Measurements from ENCODE around the gene CASR.

Gene CASR

GRCh38 chr3:122217901-122218300 lies 34.4 kb downstream of the CASR start:
- DNase-seq = no peak

- DNase-seq = no peak
These were observed 35.9 kb downstream of the CASR start for GRCh38 chr3:122219242-122219872.

DNA sequence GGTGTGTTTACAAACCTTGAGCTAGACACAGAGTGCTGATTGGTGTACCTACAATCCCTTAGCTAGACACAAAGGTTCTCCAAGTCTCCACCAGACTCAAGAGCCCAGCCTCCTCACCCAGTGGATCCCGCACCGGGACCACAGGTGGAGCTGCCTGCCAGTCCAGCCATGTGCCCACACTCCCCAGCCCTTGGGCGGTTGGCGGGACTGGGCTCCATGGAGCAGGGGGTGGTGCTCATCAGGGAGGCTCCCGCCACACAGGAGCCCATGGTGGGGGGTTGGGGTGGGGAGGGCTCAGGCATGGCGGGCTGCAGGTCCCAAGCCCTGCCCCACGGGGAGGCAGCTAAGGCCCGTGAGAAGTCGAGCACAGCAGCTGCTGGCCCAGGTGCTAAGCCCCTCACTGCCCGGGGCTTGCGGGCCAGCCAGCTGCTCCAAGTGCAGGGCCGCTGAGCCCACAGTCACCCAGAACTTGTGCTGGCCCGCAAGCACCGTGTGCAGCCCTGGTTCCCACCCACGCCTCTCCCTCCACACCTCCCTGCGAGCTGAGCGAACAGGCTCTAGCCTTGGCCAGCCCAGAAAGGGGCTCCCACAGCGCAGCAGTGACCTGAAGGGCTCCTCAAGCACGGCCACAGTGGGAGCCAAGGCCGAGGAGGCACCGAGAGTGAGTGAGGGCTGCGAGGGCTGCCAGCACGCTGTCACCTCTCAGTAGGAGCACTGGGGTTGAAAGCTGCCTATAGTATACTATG lies 43.7 kb downstream of the CASR start:
- no peak for DNase-seq

GRCh38 chr3:122230174-122230573 lies 46.7 kb downstream of the CASR start:
- DNase-seq = no peak

DNA sequence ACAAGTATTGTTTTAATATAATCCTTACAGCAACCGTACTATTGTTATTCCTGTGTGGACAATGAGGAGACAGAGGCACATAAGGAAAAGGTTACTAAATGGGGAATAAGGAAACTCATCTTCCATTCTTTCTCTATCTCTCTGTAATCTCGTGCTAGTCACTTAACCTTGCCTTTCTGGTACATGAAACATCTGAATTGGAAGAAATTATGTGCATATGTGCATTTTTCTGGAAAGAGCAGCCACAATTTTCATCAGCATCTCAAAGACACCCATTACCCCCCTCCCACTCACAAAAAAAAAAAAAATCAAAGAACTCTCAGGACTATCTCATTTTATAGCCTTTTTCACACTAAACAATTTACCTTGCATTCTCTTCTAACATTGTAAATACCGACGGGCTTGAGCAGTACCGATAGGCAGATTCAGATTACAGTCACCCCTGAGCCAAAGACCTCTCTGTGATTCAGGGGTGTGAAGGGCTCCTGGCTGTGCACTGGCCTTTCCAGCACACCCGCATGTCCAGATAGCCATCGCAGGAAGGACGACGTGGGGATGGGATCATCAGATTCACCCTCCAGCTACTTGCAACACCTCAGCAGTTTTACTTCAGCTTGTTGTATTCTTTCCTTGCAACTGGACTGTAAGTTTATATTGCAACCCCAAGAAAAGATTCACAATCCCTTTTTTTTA lies 48.1 kb downstream of the CASR start:
- no peak for DNase-seq

DNA sequence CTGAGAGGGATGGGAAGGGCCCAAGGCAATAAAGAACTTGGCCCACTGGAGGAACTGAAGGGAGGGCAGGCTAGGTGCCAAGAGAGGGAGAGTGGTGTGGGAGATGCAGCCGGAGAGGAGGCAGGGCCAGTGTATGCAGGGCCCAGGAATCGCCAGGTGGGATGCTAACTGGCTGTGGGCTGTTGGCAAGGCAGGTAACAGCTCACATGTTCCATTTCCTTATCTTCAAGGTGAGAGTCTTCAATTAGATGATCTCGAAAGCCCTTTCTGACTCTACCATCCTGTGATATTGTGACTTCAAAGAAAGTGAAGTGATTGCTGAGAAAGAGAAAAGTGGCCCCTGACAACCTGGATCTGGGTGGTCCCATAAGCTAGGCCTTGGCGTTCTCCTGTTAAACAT lies 49.0 kb downstream of the CASR start:
- DNase-seq = no peak

GRCh38 chr3:122233101-122233952 lies 49.9 kb downstream of the CASR start:
- no peak for DNase-seq

DNA sequence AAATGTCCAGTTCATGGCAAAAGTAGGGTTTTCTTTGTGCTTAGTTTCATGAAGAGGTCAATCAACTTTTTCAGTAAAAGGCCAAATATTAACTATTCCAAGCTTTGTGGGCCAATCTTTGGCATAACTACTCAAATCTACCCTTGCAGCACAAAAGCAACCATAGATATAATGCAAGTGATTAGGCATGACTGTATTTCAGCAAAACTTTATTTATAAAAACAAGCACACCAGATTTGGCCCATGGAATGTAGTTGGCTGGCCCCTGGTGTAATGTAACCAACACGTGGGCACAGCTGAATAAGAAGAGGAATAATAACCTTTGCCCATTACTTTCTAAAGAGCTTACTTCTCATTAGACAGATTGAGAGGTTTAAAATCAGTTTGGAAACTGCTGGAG lies 50.6 kb downstream of the CASR start:
- DNase-seq = no peak

- no peak for DNase-seq
These were observed 51.7 kb downstream of the CASR start for GRCh38 chr3:122235147-122235546.

- DNase-seq = no peak
These were observed 55.6 kb downstream of the CASR start for GRCh38 chr3:122239112-122239511.

- no peak for DNase-seq
These were observed 62.2 kb downstream of the CASR start for GRCh38 chr3:122245513-122246174.

DNA sequence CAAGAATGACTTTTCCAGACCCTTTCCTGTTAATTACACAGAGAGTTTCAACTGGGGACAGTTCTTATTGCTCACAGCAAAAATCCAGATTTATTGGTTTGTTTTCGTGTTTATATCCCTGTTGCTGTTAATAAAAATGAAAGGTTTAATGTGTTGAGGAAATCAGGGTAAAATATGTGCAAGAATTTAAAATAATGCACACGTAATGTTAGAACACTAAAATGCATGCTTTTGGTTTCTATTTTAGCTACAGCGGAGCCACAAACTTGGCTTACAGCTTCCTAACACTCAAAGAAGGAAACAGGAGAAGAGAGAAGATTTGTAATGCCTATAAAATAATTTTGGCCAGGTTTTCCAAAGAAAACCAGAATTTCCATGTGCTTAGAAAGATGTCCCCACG lies 62.7 kb downstream of the CASR start:
- no peak for DNase-seq

- DNase-seq = peak in 1 of 3 experiments; percentile 60
These were observed 63.8 kb downstream of the CASR start for GRCh38 chr3:122247087-122247824.

DNA sequence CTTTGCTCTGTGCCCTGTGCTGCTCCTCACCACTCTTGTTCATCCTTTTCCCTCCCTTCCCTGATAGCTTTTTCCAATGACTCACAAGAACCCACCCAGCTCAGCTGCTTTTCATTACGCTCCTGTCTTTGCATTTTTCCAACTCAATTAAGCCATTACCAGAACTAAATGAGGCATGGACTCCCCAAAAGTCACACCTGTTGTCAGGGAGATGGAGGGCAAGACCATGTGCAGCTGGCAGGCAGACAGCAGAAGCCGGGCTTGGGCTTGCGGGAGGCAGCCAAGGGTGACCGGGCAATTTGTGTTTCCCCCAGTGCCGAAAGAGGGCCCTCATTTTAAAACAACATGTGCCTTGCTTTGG lies 64.3 kb downstream of the CASR start:
- peak in 2 of 3 experiments; percentile 34 to 94 for DNase-seq

- no peak for DNase-seq
These were observed 68.0 kb downstream of the CASR start for GRCh38 chr3:122251428-122251827.

DNA sequence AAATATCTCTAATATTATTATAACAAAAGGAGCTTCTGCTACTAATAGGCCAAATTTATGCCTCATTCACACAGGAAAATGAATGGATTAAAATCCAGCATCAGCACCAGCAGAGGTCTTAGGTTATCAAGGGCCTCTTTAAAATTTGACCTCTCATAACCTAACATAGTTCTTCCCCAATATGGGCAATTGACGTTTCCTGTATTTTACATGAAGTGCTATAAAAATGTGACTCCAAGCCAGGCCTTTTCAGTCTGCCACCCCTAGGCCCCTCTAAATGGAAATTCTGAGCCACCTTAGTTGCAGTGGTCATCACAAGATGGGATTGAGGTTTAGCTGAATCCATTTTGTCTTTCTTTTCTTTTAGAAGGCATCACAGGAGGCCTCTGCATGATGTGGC lies 70.1 kb downstream of the CASR start:
- DNase-seq = no peak

GRCh38 chr3:122255757-122256439 lies 72.4 kb downstream of the CASR start:
- no peak for DNase-seq

DNA sequence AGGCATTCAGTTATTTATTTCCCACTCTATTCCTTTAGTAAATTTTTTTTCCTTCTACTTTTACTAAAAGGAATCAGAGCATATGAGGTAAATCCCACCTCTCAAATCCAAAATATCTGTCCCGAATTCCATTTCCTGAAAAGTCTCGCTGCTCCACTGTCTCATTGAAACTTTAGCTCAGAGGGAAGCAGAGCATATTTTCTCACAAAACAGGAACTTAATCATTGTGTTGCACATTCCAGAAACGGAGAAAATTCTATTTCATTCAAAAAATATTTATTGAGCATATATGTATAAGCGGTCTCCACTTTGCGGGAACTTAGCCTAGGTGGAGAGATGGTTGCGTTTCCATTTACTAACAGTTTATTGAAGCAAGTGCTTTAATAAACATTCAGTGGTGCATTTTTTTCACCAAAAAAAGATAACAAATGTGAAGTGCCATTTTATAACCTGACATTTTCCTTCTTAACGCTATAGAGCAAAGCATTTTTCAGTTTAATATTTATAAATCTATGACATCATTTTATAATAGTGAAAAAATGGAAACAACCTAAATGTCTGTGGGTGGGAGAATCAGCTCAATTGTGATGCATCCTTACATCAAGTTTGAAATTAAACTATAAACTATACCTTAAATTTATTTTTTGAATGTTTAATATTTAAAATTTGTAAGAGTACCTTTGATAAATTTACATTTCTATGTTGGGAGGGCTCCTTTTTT lies 74.3 kb downstream of the CASR start:
- DNase-seq = no peak

GRCh38 chr3:122258757-122259371 lies 75.4 kb downstream of the CASR start:
- DNase-seq = peak; percentile 62 to 82 (median 80)

GRCh38 chr3:122260206-122260605 lies 76.7 kb downstream of the CASR start:
- DNase-seq = peak in 1 of 3 experiments; percentile 16
